Keratinocyte (primary cell): Measurements from ENCODE around the gene MEFV.

Experiments
- CTCF ChIP-seq, 3 experiments: IDR thresholded peaks in 1 of 3; conservative IDR thresholded peaks in 1 of 3; optimal IDR thresholded peaks in 1 of 3; 2 replicates in 2 of 3; 3 replicates in 1 of 3; pipeline versions ENCODE3 to v1.5.1; 2011; ENCODE audit warnings: low read length in 3 of 3, mild to moderate bottlenecking in 3 of 3, moderate library complexity in 2 of 3, control low read depth in 1 of 3, inconsistent platforms in 1 of 3; ENCODE audit not compliant: insufficient read depth in 2 of 3; ENCODE audit errors: extremely low read depth in 1 of 3
- EZH2 ChIP-seq: IDR thresholded peaks from one replicate; pipeline ENCODE4 v1.6.1; 2012; ENCODE audit warnings: inconsistent platforms, mild to moderate bottlenecking, low read length, moderate library complexity

GRCh38 chr16:3295209-3295608 lies 38.8 kb upstream of the MEFV start:
- TF ChIP-seq CTCF (optimal IDR thresholded peaks at IDR 0.05 in 1 of 3, IDR thresholded peaks at IDR 0.05 in 1 of 3, conservative IDR thresholded peaks at IDR 0.05 in 1 of 3; ENCODE audit: extremely low read depth in 1 of 3, insufficient read depth in 2 of 3, low read length in 3 of 3): no peak
- TF ChIP-seq EZH2: no peak
